ENCODE measurements around the gene DRICH1.

GRCh38 chr22:23649071-23649501 lies 17.0 kb upstream of the DRICH1 start:
- TF ChIP-seq EP300 (IDR thresholded peaks at IDR 0.05): no peak
- TF ChIP-seq CTCF (IDR thresholded peaks at IDR 0.05): no peak
- no peak for TF ChIP-seq POLR2A (IDR thresholded peaks at IDR 0.05)

Data from sigmoid colon (tissue), 4 donors.